Measurements from ENCODE around the gene SUSD3.
"Not testable (repeated sequence)": the region's sequence is repeated elsewhere in the genome, so short reads cannot be mapped to it uniquely, and the experiment has no call there.

The SUSD3 gene

DNA sequence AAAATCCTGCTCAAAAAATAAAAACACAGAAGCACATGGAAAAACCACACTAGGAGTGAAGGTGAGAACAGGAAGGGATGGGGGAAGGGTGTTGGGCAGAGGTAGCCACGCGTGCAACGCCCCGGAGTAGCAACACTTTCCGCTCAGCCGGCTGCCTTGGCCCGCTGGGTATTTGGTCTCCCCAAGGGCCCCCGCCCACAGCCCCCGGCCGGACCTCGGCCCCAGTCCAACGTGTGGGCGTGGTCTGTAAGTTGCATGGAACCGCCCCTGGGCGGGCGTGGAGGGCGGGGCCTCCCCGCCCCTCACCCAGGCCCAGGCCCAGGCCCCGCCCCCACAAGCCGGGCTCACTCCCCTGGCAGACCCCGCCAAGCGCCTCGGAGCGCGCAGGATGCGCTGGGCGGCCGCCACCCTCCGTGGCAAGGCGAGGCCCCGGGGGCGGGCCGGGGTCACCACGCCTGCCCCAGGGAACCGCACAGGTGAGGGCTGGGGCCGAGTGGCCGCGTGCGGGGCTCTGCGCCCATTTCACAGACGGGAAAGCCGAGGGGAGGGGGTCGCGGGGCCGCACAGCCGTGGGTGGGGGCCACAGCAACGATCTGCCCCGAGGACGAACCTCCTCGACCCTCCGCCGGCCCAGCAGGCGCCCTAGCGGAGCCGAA lies at the start of gene SUSD3:
Gene SUSD3, plus strand, starts transcription at position 347 of the 656 bp plus-strand sequence. Its CDS starts 42 bp downstream, at position 389.
- DNase-seq (ENCODE audit: low spot score): no peak

DNA sequence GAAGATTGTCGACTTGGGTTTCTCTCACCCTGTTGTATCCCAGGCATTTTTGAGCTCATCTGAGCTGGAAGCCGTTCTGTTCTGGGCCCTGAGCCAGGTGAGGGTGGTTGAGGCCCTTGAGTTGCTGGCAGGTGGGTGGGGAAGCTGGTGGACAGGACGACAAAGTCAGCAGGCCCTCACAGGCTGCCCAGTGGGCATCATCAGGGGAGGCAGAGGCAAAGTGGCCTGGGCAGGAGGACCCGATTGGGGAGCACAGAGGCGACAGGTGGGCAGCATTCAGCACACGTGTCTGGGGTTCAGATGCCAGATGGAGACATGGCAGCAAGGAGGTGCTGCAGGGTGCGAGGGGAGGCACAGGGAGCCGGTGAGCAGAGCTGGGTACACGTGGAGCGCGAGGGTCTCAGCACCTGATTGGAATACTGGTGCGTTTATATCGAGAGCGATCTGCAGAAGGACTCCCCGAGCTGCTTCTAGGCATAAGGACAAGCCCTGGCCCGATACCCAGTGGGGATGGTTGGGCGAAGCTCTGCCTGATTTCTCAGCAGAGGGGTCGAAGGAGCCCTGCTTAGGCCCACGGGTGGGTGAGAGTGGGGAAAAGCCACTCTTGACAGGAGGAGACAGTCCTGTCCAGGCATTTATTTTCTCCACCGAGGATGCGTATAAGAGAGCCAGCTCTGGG lies 49.0 kb upstream of the SUSD3 start:
- DNase-seq (ENCODE audit: low spot score): no peak

DNA sequence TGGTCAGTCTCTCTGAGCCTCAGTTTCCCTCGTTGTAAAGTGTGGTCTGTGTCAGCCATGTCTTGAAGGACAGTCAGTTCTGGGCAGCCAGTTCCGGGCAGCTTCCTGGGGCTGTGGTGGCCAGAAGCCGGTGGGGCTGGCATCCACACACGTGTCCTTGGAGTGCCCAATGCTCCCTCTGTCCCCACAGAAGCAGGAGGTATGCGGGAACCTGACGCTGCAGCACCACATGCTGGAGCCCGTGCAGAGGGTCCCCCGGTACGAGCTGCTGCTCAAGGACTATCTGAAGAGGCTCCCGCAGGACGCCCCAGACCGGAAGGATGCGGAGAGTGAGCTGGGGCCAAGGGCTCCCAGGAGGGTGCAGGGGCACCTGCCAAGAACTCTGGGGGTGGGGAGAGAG lies 48.4 kb upstream of the SUSD3 start:
- no peak for DNase-seq (ENCODE audit: low spot score)

DNA sequence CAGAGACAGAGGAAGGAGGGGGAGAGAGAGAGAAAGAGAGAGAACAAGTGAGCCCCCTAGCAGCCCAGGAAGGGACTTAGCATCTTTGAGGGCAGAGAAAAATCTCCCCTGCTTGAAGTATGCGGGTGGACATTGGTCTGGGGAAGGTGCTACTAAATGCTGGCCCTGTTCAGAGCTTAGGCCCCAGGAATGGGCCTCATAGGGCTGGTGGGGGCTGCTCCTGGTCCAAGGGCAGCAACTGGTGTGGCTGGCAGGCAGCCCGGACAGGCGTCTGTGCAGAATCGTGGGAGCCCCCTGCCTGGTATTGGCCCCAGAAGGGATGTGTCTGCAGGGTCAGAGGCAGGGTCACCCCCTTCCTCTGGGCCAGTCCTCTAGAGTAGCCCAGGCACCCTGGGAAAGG lies 47.8 kb upstream of the SUSD3 start:
- DNase-seq (ENCODE audit: low spot score): no peak

DNA sequence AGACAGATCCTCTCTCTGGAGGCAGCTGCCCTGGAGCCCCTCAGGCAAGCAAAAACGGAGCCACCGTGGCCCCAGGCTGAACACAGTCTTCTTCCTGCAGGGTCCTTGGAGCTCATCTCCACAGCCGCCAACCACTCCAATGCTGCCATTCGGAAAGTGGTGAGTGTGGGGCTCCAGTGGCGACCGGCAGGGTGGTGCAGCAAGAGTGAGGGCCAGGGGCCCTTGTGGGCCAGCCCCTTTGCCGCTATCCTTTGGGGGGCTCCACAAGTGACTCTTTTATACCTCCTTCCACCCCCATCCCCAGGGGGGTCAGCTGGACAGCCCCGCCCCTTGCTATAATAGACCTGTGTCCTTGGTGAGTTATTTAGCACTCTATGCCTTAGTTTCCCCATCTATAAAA lies 47.4 kb upstream of the SUSD3 start:
- no peak for DNase-seq (ENCODE audit: low spot score)

DNA sequence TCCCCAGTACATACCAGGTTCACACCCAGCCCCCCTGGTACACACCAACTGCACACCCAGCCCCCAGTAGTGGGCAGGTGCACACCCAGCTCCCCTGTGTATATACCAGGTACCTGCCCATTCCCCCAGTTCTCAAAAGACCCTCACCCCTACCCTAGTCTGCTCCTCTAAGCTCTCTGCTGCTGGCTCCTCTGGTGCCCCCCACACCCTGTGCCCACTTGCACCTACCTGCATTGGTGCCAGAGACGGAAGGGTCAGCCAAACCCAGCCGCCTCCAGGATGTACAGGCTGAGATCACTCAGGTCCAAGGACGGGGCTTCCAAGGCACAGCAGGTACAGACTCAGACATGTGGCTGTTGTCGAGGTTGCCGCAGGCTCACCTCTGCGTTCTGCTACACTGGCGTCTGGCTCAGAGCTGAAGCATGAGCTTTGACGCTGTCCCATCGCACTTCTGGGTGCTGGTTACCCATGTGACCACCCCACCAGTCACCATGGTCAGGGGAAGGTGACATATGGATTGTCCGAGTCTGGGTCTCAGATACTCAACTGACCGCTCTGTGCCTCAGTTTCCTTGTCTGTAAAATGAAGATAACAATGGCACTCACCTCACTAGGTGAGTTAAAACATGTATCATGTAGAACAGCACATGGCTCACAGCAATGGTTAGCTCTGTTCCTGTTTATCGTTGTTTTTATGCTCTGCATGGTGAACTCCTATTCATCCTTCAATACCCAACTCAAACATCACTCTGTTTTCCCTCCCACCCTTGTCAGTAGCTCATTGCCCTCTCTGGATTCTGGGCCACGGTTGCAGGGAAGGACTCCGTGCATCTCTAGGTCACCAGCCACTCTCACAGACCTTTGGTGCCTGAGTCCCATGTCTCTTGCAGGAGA lies 45.3 kb upstream of the SUSD3 start:
- DNase-seq (ENCODE audit: low spot score): no peak

DNA sequence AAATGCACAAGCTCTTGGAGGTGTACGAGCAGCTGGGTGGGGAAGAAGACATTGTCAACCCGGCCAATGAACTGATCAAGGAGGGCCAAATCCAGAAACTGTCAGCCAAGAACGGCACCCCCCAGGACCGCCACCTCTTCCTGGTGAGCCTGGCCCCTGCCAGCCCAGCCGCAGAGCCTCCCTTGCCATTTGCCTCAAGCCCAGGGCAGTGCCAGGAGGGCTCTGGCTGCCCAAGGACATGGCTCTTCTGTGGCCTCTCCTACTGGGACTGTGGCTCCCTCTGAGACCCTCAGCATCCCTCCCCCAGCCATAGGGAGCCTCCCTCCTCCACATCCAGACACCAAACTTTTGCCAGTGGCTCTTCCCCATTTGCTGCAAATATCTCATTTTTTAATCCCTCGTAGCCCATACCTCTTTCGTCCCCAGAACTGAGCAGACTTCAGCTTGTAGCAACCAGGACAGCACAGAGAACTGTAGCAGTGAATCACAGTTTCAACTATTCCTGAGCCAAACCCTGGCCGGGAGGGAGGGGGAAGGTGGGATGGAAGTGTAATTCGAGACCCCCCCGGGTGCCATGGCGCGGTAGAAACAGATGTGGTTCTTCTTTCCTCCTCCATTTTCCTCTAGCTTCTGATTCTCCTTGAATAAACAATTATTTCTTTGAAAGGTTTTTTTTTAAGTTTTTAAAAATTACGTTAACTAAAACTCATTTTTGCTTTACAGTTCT lies 44.5 kb upstream of the SUSD3 start:
- DNase-seq (ENCODE audit: low spot score): no peak

DNA sequence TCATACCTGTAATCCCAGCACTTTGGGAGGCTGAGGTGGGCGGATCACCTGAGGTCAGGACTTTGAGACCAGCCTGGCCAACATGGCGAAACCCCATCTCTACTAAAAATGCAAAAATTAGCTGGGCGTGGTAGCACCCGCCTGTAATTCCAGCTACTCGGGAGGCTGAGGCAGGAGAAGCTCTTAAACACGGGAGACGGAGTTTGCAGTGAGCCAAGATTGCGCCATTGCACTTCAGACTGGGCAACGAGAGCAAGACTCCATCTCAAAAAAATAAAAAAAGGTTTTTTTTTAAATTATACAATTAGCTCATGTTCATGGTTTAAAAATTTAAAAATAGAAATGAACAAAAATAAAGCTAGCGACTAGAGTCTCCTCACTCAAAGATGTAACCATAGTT lies 43.3 kb upstream of the SUSD3 start:
- not testable (repeated sequence) for DNase-seq (ENCODE audit: low spot score)

DNA sequence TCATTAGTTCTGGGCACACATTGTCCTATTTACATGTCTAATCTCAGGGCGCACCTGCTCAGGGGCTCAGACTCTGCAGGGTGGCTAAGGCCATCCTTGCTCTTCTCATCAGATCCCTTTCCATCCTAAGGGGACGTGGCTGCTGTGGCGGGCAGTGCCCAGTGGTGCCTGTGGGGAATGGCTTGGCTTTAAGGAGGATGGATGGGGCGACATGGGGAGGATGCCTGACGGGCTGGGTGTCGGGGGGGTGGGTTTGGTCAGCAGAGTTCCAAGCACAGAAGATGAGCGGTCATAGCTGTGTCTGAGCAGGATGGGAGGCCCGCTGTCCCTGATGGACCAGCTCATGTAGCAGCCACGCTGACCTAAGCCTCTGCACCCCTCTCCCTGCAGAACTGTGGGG lies 40.9 kb upstream of the SUSD3 start:
- DNase-seq (ENCODE audit: low spot score): no peak

DNA sequence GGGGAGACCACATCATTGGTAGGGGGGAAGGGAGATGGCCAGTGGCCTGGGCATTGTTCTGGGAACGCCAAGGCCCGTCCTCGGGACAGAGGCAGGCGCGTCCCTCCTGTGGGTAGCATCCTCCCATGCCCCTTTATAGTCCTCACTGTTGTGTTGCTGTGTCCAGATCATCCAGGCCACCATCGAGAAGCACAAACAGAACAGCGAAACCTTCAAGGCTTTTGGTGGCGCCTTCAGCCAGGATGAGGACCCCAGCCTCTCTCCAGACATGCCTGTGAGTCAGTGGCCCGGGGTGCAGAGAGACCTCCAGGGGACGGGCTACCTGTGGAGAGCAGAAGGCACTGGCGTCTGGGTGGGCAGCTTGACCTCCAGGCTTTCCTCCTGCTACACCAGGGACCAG lies 38.4 kb upstream of the SUSD3 start:
- no peak for DNase-seq (ENCODE audit: low spot score)

DNA sequence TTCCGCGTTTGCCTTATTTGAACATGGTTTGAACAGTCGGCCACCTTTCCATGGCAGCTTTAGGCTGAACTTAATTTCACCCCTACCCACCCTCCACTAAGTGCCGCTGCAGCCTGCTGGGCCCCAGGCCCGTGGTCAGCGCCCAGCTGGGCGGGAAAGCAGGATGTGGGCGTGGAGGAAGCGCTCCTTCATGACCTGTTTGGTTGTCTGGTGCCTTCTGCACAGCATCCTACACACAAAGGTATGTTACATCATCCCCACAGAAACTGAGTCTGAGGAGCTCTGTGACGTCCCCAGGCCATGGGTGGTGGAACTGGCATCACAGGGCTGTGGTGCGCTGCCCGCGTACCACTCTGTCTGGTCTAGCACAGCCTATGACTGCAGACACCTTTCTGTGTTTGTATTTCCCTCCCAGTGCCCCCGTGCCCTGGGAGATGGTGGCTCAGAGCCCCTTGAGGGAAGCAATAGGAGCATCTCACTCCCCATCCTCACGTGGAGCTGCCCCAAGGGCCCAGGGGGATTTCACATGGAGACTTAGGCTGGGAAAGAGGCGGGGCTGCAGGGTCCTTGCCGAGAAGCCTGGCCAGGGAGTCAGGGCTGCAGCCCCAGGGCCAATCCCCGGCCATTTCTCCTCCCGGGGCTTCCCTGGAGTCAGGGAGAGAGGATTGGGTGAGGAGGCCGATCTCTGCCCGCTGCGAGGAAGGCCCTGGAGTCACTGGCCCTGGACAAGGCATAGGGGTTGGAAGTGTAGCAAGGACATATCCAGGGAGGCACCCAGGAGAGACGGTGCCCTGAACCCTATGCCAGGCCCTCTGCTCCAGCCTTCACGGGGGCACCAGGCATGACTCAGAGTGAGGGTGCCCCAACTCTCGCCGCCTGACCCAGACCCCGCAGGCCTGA lies 37.5 kb upstream of the SUSD3 start:
- no peak for DNase-seq (ENCODE audit: low spot score)

DNA sequence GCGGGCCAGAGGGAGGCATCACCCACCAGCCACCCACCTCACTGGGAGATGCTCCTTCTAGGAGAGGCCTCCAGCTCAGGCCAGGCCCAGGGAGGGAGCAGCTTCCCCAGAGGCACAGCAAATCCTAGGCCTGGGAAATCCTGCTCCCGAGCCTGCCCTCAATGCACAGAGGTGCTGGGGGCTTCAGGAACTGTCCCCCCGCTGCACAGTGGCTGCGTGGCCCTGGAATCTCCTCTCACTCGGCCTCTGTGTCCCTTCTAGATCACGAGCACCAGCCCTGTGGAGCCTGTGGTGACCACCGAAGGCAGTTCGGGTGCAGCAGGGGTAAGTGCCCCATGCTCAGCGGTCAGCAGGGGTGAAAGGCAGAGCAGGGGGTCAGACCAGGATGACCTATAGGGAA lies 36.4 kb upstream of the SUSD3 start:
- no peak for DNase-seq (ENCODE audit: low spot score)

DNA sequence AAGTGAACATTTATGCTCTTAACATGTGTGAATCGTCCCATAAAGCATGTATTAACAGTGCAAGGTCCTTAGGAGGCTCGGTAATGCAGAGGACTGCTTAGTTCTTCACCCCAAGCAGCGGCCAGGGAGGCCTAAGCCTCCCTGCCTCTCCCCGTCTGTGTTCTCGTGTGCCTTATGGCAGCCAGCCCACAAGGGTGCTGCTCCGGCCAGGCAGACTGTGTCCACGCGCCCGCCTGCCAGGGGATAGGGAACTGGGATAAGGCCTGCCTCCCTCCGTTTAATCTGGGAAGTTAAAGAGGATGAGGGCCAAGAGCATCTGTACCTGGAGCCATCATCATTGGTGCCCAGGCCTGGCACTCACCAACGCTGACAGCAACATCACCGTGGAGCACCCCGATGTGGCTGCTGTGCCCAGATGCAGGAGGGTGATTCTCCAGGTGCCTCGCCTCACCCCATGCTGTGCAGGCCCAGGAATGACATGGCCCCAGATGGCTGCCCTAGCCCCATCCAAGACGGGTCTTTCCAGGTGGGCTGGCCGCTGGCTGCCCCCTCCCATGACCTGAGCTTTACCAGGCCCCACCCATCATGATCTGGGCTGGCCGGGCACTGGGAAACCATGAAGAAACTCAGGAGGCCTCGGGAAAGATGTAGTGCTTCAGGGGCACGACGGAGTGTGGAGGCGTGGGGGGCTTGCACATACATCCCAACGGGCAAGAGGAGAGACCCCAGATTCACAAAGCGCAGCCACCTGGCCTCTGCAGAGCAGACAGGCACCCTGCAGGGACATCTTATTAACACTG lies 35.6 kb upstream of the SUSD3 start:
- DNase-seq (ENCODE audit: low spot score): no peak

DNA sequence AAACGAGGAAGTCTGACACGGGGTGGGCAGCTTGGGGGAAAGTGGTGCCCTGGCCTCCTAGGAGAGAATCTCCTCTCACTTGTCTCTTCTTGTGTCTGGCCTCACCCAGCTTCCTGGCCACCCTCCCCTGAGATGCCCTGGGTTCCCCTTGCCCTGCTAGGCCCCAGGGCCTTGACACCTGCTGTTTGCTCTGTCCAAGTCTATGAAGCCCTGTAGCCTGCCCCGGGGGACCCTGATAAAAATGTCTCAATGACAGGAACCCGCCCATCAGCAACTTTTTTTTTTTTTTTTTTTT lies 35.0 kb upstream of the SUSD3 start:
- DNase-seq (ENCODE audit: low spot score): no peak

DNA sequence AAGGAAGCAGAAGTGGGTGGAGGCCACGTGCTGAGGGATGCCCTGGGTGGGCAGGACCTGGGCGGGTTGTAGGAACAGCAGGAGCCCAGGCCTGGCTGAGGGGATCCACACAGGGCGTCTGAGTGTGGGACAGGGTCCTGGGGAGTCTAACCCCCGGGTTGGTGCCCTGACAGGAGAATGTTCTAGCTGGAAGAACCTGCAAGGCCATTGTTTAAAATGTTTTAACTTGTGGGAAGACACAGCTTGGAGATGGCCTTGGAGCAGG lies 33.9 kb upstream of the SUSD3 start:
- DNase-seq (ENCODE audit: low spot score): no peak

DNA sequence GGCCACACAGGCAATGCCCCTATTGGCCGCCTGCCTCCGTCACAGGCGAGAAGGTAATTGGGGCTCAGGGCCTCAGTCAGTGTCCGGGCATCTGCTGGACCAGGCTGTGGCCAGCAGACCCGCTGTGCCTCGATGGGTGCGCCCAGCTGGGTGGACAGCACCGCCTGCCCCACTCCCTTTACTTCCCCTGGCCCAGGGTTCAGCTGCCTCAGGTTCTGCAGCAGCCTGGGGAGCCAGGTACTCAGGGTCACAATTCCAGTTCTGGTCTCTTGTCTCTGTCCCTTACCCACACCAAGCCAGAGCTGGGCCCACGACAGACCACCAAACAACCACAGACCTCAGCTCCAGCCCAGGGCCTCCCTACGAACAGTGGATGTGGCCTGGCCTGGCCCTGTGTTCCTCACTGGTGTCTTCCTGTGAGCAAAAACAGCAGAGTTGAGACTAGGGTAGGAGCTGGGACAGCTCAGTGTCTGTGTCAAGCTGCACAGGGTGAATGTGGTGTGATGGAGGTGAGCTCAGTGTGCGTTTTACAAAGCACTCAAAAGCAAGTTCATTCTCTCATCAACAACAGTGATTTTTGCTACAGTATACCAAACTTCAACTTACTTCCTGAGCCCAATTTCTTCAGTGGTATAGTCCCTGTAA lies 33.4 kb upstream of the SUSD3 start:
- DNase-seq (ENCODE audit: low spot score): no peak

DNA sequence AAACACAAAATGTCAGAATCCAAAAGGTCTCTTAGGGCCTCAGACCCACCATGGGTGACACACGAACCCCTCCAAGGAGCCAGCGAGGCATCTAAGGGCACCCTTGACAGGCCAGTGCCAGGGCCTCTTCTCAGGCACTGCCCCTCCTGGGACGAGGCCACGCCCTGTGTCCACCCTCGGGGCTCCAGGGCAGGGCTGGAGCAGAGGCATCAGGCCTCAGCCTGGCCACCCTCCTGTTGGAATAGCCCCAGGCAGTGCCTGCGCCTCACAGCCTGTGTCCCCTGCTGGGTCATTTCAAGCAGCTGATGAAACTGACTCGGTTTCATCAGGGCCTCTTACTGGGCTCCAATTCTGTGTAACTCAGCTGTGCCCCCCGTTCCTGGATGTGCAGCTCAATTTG lies 32.8 kb upstream of the SUSD3 start:
- no peak for DNase-seq (ENCODE audit: low spot score)

DNA sequence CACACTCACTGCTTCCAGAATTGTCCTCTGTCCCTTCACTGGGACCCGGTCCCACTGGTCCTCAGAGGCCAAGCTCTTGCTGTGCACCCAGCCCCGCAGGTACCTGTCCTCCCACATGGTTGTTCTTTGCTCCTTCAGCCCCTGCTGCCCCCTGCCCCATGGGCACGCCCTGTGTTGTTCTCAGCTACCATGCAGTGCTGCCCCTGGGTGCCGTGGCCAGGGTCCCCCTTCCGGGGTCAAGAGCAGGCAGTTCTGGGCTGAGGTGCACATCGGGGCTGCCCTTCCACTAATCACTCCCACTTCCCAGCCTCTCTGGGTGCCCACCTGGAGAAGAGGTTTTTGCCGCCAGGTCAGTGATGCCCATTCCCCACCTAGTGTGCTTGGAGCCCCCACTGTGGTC lies 31.9 kb upstream of the SUSD3 start:
- no peak for DNase-seq (ENCODE audit: low spot score)

DNA sequence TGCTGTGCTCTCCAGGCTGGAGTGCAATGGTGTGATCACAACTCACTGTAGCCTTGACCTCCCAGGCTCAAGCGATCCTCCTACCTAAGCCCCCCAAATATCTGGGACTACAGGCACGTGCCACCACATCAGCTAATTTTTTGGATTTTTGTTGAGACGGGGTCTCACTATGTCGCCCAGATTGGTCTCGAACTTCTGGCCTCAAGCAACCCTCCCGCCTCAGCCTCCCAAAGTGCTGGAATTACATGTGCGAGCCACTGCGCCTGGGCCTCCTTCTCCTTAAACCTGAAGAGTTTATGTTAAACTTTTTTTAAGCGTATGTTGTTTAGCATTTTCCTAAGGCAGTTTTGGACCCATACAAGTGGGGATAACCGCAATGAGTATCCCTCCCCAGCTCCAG lies 30.8 kb upstream of the SUSD3 start:
- no peak for DNase-seq (ENCODE audit: low spot score)

DNA sequence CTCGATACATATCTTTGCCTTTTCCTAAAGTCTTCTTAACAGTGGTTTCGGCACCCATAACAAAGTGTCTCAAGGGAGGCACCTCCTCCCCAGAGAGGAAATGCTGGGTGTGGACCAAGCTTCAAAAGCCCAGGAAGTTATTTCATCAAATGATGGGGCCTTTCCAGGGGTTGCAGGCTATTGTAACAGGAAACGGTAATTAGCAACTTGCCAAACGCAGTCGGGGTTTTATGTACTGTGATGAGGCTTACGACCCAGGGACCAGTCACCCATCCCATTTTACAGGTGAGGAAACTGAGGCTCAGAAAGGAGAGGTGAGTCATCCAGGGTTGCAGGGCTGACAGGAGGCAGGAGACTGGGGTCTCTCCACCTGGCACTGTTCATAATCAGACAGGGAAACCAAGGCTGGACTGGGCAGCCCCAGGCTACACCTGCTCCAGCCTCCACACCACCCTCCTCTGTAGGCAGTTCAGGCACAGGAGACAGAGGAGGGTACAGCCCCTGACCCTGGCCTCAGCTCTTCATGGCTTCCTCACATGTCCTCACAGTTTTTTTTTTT lies 30.0 kb upstream of the SUSD3 start:
- no peak for DNase-seq (ENCODE audit: low spot score)
